Measurements from ENCODE around the gene SATB1.

SATB1 gene

GRCh38 chr3:18338827-18339514 lies 86.2 kb downstream of the SATB1 start:
- Histone ChIP-seq H3K36me3 (ENCODE audit: control insufficient read depth in 2 of 2, insufficient read depth in 1 of 2, low read length in 2 of 2) (no peaks in the 10 kb centered on the region), H3K27ac (ENCODE audit: extremely low read depth, low read depth, low read length) (no peak overlapping the region), H3K4me1 (ENCODE audit: control insufficient read depth, insufficient read depth, low read length) (no peaks in the 10 kb centered on the region), H3K9me3 (ENCODE audit: control insufficient read depth, insufficient read depth, low read depth, low read length) (no peaks in the 10 kb centered on the region), H3K4me3 (ENCODE audit: low read depth, low read length) (no peak overlapping the region)
- CTCF ChIA-PET = no interaction called here
- TF ChIP-seq ZNF140 (tag by site-specific recombination; IDR thresholded peaks at IDR 0.05) (no peak), SP2 (tag by site-specific recombination; IDR thresholded peaks at IDR 0.05) (no peak), ZNF521 (tag by site-specific recombination; IDR thresholded peaks at IDR 0.05) (no peak), ZNF138 (tag by site-specific recombination; IDR thresholded peaks at IDR 0.05; ENCODE audit: borderline replicate concordance) (no peak), BCL11A (tag by site-specific recombination; IDR thresholded peaks at IDR 0.05; ENCODE audit: low read depth) (no peak), FEZF1 (tag by site-specific recombination; IDR thresholded peaks at IDR 0.05) (no peak), HOXC10 (CRISPR knock-in tag; IDR thresholded peaks at IDR 0.05) (no peak), ZNF10 (tag by site-specific recombination; IDR thresholded peaks at IDR 0.05) (no peak), ZSCAN16 (tag by site-specific recombination; IDR thresholded peaks at IDR 0.05) (no peak), ZNF548 (tag by site-specific recombination; IDR thresholded peaks at IDR 0.05) (no peak), ZNF23 (tag by site-specific recombination; IDR thresholded peaks at IDR 0.05; ENCODE audit: borderline replicate concordance) (no peak)
- TF ChIP-seq, protein P1, sequence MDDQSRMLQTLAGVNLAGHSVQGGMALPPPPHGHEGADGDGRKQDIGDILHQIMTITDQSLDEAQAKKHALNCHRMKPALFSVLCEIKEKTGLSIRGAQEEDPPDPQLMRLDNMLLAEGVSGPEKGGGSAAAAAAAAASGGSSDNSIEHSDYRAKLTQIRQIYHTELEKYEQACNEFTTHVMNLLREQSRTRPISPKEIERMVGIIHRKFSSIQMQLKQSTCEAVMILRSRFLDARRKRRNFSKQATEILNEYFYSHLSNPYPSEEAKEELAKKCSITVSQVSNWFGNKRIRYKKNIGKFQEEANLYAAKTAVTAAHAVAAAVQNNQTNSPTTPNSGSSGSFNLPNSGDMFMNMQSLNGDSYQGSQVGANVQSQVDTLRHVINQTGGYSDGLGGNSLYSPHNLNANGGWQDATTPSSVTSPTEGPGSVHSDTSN (CRISPR knock-in tag; IDR thresholded peaks at IDR 0.05) = no peak
- POLR2A ChIA-PET = no interaction called here

DNA sequence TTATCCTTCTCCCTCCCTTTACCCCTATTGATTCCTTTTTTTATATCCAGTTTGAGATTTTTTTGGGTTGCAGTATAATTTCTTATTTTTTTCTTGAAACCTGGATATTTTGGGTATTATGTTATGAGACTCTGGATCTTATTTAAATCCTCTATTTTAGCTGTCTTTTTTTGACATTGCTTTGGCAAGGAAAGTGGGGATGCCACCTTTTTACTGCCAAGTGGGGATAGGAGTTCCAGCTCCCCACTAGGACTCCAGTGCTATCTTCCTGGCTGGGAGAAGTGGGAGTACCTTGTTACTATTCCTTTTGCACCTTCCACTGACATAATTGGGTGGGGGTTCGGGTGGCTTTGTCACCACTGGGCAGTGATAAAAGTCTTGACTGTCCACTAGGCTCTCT lies 87.9 kb downstream of the SATB1 start:
- Histone ChIP-seq H3K9me3 (ENCODE audit: control insufficient read depth, insufficient read depth, low read depth, low read length) (no peaks in the 10 kb centered on the region), H3K27ac (ENCODE audit: extremely low read depth, low read depth, low read length) (no peak overlapping the region), H3K4me3 (ENCODE audit: low read depth, low read length) (no peak overlapping the region), H3K36me3 (ENCODE audit: control insufficient read depth in 2 of 2, insufficient read depth in 1 of 2, low read length in 2 of 2) (no peaks in the 10 kb centered on the region), H3K4me1 (ENCODE audit: control insufficient read depth, insufficient read depth, low read length) (no peaks in the 10 kb centered on the region)
- CTCF ChIA-PET = interaction anchor here (0.6 kb wide), 2 partner anchors 391 to 651 kb away, joined by 3 read pairs; no protein-coding TSS in a partner anchor
- POLR2A ChIA-PET = no interaction called here
- TF ChIP-seq ZNF24 (tag by site-specific recombination; IDR thresholded peaks at IDR 0.05) = no peak
- no peak for TF ChIP-seq ZNF701 (tag by site-specific recombination; IDR thresholded peaks at IDR 0.05)
- TF ChIP-seq OVOL3 (tag by site-specific recombination; IDR thresholded peaks at IDR 0.05) = no peak
- no peak for TF ChIP-seq ZNF692 (tag by site-specific recombination; IDR thresholded peaks at IDR 0.05)
- no peak for TF ChIP-seq ZNF335 (tag by site-specific recombination; conservative IDR thresholded peaks at IDR 0.05)
- no peak for TF ChIP-seq ZNF776 (tag by site-specific recombination; IDR thresholded peaks at IDR 0.05; ENCODE audit: borderline replicate concordance)
- TF ChIP-seq ZNF792 (tag by site-specific recombination; IDR thresholded peaks at IDR 0.05) = no peak
- TF ChIP-seq ZNF677 (tag by site-specific recombination; IDR thresholded peaks at IDR 0.05) = no peak
